Loucy (cell line): ENCODE data around the gene TSPAN19.

ENCODE experiments used
- H2AFZ ChIP-seq: fragments of 200-600 bp; sonication (generic); 2 replicates; pipeline ENCODE4 v1.6.0; 2016; ENCODE audit warnings: antibody characterized with exemption, mild to moderate bottlenecking, low read length, moderate library complexity
- H3F3A ChIP-seq: fragments of 200-600 bp; 2 replicates; pipeline ENCODE4 v1.6.0; 2016; ENCODE audit warnings: antibody characterized with exemption, low read depth, mild to moderate bottlenecking
- H3K27me3 ChIP-seq: fragments of 200-600 bp; sonication (generic); 2 replicates; pipeline ENCODE4 v1.6.1; 2014; ENCODE audit warnings: low read length, mild to moderate bottlenecking; ENCODE audit not compliant: insufficient read depth, poor library complexity, severe bottlenecking
- H3K36me3 ChIP-seq: fragments of 200-600 bp; sonication (generic); 2 replicates; pipeline ENCODE4 v1.6.1; 2016; ENCODE audit warnings: low read length; ENCODE audit not compliant: insufficient read depth
- H3K4me1 ChIP-seq: fragments of 200-600 bp; sonication (generic); 2 replicates; pipeline ENCODE4 v1.5.1; 2014; ENCODE audit warnings: low read length, mild to moderate bottlenecking; ENCODE audit not compliant: insufficient read depth, poor library complexity, severe bottlenecking
- H3K4me2 ChIP-seq: fragments of 200-600 bp; sonication (generic); 2 replicates; pipeline ENCODE4 v1.6.0; 2014; ENCODE audit warnings: antibody characterized with exemption, low read length, low read depth, mild to moderate bottlenecking; ENCODE audit not compliant: poor library complexity, severe bottlenecking
- H3K4me3 ChIP-seq: fragments of 200-600 bp; sonication (generic); 2 replicates; pipeline ENCODE4 v1.5.1; 2014; ENCODE audit warnings: low read length, mild to moderate bottlenecking, mixed read lengths; ENCODE audit not compliant: poor library complexity, severe bottlenecking
- H3K79me2 ChIP-seq: fragments of 200-600 bp; sonication (generic); 2 replicates; pipeline ENCODE4 v1.6.1; 2014; ENCODE audit warnings: low read length; ENCODE audit not compliant: insufficient read depth
- H3K9ac ChIP-seq: fragments of 200-600 bp; sonication (generic); 2 replicates; pipeline ENCODE4 v1.6.0; 2014; ENCODE audit warnings: mild to moderate bottlenecking, low read depth, low read length, moderate library complexity; ENCODE audit not compliant: poor library complexity, severe bottlenecking
- H3K9me2 ChIP-seq: fragments of 200-600 bp; sonication (generic); replicated peaks from 2 replicates; pipeline ENCODE4 v1.6.1; 2016; ENCODE audit warnings: low read depth, low read length, mixed read lengths
- H3K9me3 ChIP-seq: fragments of 200-600 bp; sonication (generic); 2 replicates; pipeline ENCODE4 v1.6.1; 2014; ENCODE audit warnings: mild to moderate bottlenecking, antibody characterized with exemption, low read length, low read depth; ENCODE audit not compliant: insufficient read depth
- H4K20me1 ChIP-seq: fragments of 200-600 bp; sonication (generic); 2 replicates; pipeline ENCODE4 v1.6.0; 2014; ENCODE audit warnings: antibody characterized with exemption, low read length, mild to moderate bottlenecking; ENCODE audit not compliant: insufficient read depth, poor library complexity, severe bottlenecking
- CTCF ChIP-seq: fragments of 200-600 bp; sonication (generic); conservative IDR thresholded peaks from 2 replicates; pipeline ENCODE4 v1.5.1; 2014; ENCODE audit warnings: mild to moderate bottlenecking, antibody characterized with exemption, low read length
- EZH2phosphoT487 ChIP-seq: fragments of 200-600 bp; IDR thresholded peaks from 2 replicates; pipeline ENCODE4 v1.6.1; 2018; ENCODE audit warnings: antibody characterized with exemption, mild to moderate bottlenecking, moderate library complexity, borderline replicate concordance

TSPAN19 gene

DNA sequence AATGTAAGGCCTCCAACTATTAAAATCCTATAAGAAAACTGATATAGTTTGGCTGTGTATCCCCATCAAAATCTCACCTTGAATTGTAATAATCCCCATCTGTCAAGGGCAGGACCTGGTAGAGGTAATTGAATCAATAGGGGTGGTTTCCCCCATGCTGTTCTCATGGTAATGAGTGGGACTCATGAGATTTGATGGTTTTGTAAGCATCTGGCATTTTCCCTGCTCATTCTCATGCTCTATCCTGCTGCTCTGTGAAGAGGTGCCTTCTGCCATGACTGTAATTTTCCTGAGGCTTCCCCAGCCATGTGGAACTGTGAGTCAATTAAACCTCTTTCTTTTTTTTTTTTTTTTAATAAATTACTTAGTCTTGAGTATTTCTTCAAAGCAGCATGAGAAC is 31.9 kb downstream of the TSPAN19 start:
- no peaks in the 10 kb centered on the region for H3F3A ChIP-seq
- no peaks in the 10 kb centered on the region for H3K27me3 ChIP-seq
- no peak for TF ChIP-seq EZH2phosphoT487
- no peak for TF ChIP-seq CTCF
- H3K4me2 ChIP-seq, result no peak overlapping the region
- no peaks in the 10 kb centered on the region for H3K9me3 ChIP-seq
- H4K20me1 ChIP-seq, result no peaks in the 10 kb centered on the region
- H3K79me2 ChIP-seq, result no peaks in the 10 kb centered on the region
- H2AFZ ChIP-seq, result no peak overlapping the region
- H3K4me3 ChIP-seq, result no peak overlapping the region
- H3K9me2 ChIP-seq, result no peaks in the 10 kb centered on the region
- H3K4me1 ChIP-seq, result peaks cover 23% of the 10 kb centered on the region
- no peak overlapping the region for H3K9ac ChIP-seq
- H3K36me3 ChIP-seq, result no peaks in the 10 kb centered on the region

- Histone ChIP-seq H4K20me1 (no peaks in the 10 kb centered on the region), H3K36me3 (no peaks in the 10 kb centered on the region), H3K27me3 (no peaks in the 10 kb centered on the region), H3K4me3 (no peak overlapping the region), H3K9ac (no peak overlapping the region), H3K9me2 (no peaks in the 10 kb centered on the region), H3F3A (no peaks in the 10 kb centered on the region), H2AFZ (no peak overlapping the region), H3K4me1 (peaks cover 23% of the 10 kb centered on the region), H3K4me2 (no peak overlapping the region), H3K9me3 (no peaks in the 10 kb centered on the region), H3K79me2 (no peaks in the 10 kb centered on the region)
- TF ChIP-seq CTCF (no peak), EZH2phosphoT487 (no peak)
These were observed 33.2 kb downstream of the TSPAN19 start for GRCh38 chr12:85002778-85003296.

DNA sequence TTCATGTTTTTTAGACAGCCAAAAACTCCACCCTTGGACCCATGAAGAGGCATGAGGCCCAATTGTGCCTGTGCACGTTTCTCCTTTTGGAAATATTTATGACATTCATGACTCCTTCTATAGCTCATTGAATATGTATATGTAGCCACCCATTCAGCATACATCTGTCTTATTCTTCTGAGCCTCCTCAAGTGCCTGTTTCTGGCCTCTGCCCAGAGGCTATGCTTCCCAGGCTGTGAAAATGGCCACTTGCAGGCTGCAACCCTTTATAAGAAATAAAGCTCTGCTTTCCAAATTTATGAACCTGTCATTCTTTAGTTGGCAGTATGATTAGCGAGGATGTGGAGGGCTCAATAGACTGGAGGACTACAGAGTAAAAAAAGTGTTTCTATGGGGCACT is 35.3 kb downstream of the TSPAN19 start:
- H4K20me1 ChIP-seq, result no peaks in the 10 kb centered on the region
- TF ChIP-seq EZH2phosphoT487 (no peak), CTCF (no peak)
- no peak overlapping the region for H3K9ac ChIP-seq
- H3K4me1 ChIP-seq, result peaks cover 5% of the 10 kb centered on the region
- H2AFZ ChIP-seq, result no peak overlapping the region
- H3K36me3 ChIP-seq, result no peaks in the 10 kb centered on the region
- no peak overlapping the region for H3K4me3 ChIP-seq
- H3K4me2 ChIP-seq, result no peak overlapping the region
- H3K27me3 ChIP-seq, result no peaks in the 10 kb centered on the region
- H3F3A ChIP-seq, result no peaks in the 10 kb centered on the region
- H3K9me2 ChIP-seq, result no peaks in the 10 kb centered on the region
- H3K79me2 ChIP-seq, result no peaks in the 10 kb centered on the region
- no peaks in the 10 kb centered on the region for H3K9me3 ChIP-seq
